GM06990 (cell line): Measurements from ENCODE around the gene ADAMTS6.
"Not testable (repeated sequence)": the region's sequence is repeated elsewhere in the genome, so short reads cannot be mapped to it uniquely, and the experiment has no call there.

Source experiments
- DNase-seq: peaks from one replicate; pipeline ENCODE4 v3.0.0-alpha.2; 2011; ENCODE audit not compliant: insufficient read length; ENCODE audit errors: extremely low read depth
- H3K27me3 ChIP-seq: replicated peaks from 2 replicates; pipeline ENCODE4 v1.6.0; 2011; ENCODE audit warnings: low read length; ENCODE audit not compliant: control insufficient read depth, insufficient read depth
- H3K36me3 ChIP-seq: 2 replicates; pipeline ENCODE4 v1.5.1; 2011; ENCODE audit warnings: low read length; ENCODE audit not compliant: control insufficient read depth, insufficient read depth
- H3K4me3 ChIP-seq: replicated peaks from 2 replicates; pipeline ENCODE4 v1.5.1; 2011; ENCODE audit warnings: low read depth, mild to moderate bottlenecking, control low read depth, low read length
- CTCF ChIP-seq: IDR thresholded peaks from 2 replicates; pipeline ENCODE4 v1.5.1; 2011; ENCODE audit warnings: low read length, control low read depth, mild to moderate bottlenecking, inconsistent platforms; ENCODE audit not compliant: insufficient read depth, poor library complexity, severe bottlenecking

ADAMTS6 gene

GRCh38 chr5:65506961-65507360 is 25.2 kb upstream of the ADAMTS6 start:
- Histone ChIP-seq H3K27me3 (no peaks in the 10 kb centered on the region), H3K4me3 (no peak overlapping the region), H3K36me3 (no peaks in the 10 kb centered on the region)
- no peak for TF ChIP-seq CTCF
- no peak for DNase-seq

DNA sequence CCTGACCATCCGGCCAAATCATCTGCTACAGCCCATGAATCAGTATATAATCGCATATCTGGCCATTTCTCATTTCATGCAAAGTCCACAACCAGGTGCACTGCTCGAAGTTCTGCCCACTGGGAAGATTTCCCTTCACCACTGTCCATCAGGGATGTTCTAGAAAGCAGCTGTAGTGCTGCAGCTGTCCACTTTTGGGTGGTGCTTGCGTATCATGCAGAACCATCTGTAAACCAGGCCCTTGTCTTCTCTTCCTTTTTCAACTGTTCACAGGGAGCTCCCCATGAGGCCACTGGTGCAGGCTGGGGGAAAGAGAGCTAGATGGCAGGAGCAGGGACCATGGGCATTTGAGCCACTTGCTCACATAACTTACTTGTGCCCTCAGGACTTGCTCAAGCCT is 7.4 kb upstream of the ADAMTS6 start:
- Histone ChIP-seq H3K27me3 (no peaks in the 10 kb centered on the region), H3K4me3 (no peak overlapping the region), H3K36me3 (no peaks in the 10 kb centered on the region)
- no peak for TF ChIP-seq CTCF
- DNase-seq = no peak

DNA sequence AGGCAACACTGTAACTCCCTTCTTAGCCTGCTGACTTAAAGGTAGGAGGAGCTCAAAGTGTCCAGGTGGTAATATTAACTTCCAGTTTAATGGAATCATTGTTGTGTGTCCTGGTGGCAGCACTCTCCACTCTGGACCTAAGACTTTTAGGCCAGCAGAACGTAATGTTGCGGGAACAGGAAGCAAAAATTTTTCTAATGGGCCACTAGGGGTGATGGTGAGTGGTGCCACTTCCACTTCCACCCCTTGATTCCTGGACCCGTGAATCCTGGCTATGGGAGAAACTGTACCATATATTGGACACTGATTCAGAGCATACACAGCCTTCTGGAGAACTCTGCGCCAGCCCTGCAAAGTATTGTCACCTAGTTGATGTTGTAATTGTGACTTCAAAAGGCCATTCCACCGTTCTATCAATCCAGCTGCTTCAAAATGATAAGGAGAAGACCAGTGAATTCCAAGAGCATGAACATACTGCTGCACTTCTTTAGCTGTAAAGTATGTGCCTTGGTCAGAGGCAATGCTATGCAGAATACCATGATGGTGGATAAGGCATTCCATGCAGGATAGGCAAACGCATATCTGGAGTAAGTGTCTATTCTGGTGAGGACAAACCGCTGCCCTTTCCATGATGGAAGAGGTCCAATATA is 6.4 kb upstream of the ADAMTS6 start:
- DNase-seq = not testable (repeated sequence)

GRCh38 chr5:65486803-65487202 is 5.1 kb upstream of the ADAMTS6 start:
- not testable (repeated sequence) for H3K4me3 ChIP-seq, H3K36me3 ChIP-seq, H3K27me3 ChIP-seq, DNase-seq

More for the DNA sequence above, 6.4 kb upstream of the ADAMTS6 start:
- H3K4me3 ChIP-seq, H3K36me3 ChIP-seq, H3K27me3 ChIP-seq: not testable (repeated sequence)
- peak; percentile 27 for TF ChIP-seq CTCF

- no peak for TF ChIP-seq CTCF
- no peak overlapping the region for H3K4me3 ChIP-seq
- H3K27me3 ChIP-seq = no peaks in the 10 kb centered on the region
- DNase-seq = no peak
- H3K36me3 ChIP-seq = no peaks in the 10 kb centered on the region
These were observed 3.7 kb upstream of the ADAMTS6 start for GRCh38 chr5:65485405-65485804.

DNA sequence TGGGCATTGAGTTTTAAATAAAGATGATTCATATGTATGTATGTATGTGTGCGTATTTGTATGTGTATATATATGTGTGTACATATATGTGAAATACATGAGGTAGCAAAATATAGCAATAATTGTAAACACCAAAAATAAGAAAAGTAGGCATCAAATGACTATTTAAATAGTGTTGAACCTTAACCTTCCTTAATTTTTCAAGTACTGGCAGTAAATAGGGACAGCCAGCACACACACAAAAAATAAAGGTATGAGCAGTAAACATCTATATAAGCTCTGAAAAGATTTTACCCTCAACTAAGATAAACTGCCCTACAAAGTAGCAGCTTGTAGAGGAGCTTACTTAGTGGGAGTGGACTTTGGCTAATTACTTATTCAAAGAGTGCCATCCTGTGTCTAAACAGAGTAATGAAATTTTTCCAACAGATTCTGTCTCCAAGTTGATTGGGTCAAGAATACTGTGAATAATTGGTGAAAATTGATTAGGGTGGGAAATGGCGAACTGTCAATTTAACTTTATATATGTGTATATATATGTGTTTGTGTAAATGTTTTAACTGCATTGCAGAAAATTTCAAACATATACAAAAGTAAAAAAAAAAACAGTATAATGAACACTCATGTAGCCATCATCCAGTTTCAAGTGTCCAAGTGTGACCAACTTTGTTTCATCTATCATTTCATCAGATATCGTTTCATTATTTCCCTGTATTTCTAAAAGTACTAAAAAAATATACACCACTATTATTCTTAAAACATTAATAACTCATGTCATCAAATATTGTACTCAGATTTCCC is 2.0 kb upstream of the ADAMTS6 start:
- no peaks in the 10 kb centered on the region for H3K27me3 ChIP-seq
- peak; percentile 43 for TF ChIP-seq CTCF
- peak; percentile 41 for DNase-seq
- no peaks in the 10 kb centered on the region for H3K36me3 ChIP-seq
- peak overlapping the region; percentile 69; the same call in 1 of the 2 replicates for H3K4me3 ChIP-seq
